Activated naive CD4-positive, alpha-beta T cell treated with anti-CD3 and anti-CD28 coated beads for 36 hours (primary cell): ENCODE measurements around the gene PFKL. TPM values are rescaled to one million over a fixed set of nuclear protein-coding genes. Genes with fewer than 3 reads are reported as not detected.

ENCODE experiments used
- CTCF ChIA-PET: fragments of 350-600 bp; sonication (Branson Sonifier 250); formaldehyde crosslinking; loops from one replicate; lab custom pipeline; 2021; ENCODE audit warnings: antibody characterized with exemption; lab: Charles Lee
- DNase-seq: peaks from one replicate; pipeline ENCODE4 v3.0.0-alpha.2; 2020
- H3K27ac Mint-ChIP-seq: one replicate; pipeline ENCODE4 v1.8.0; 2021; ENCODE audit warnings: mild to moderate bottlenecking, mixed read lengths
- H3K27me3 Mint-ChIP-seq: one replicate; pipeline ENCODE4 v1.8.0; 2021; ENCODE audit warnings: low read depth, mixed read lengths
- H3K36me3 Mint-ChIP-seq: one replicate; pipeline ENCODE4 v1.8.0; 2021; ENCODE audit warnings: low read depth, mixed read lengths
- H3K4me1 Mint-ChIP-seq: one replicate; pipeline ENCODE4 v1.8.0; 2021; ENCODE audit warnings: low read depth, mixed read lengths
- H3K4me3 Mint-ChIP-seq: one replicate; pipeline ENCODE4 v1.8.0; 2021; ENCODE audit warnings: mild to moderate bottlenecking, moderate library complexity, mixed read lengths
- H3K9me3 Mint-ChIP-seq: one replicate; pipeline ENCODE4 v1.8.0; 2021; ENCODE audit warnings: mixed read lengths
- intact Hi-C: fragments of 100-400 bp; cut with micrococcal nuclease; formaldehyde crosslinking; loops from one replicate; pipeline ENCODE4 v1.15.1; 2023
- total RNA-seq, 2 experiments: library from RNA; stranded (reverse); gene quantifications; one replicate each; pipeline ENCODE4 v1.2.3, GENCODE V29; 2021

PFKL gene
- total RNA-seq, 2 experiments from 2014 or later, result 166 to 171 TPM

- Mint-ChIP-seq H3K27ac (no peak overlapping the region), H3K4me3 (no peak overlapping the region), H3K27me3 (no peaks in the 10 kb centered on the region), H3K9me3 (no peaks in the 10 kb centered on the region), H3K4me1 (no peaks in the 10 kb centered on the region), H3K36me3 (peaks cover 11% of the 10 kb centered on the region)
- intact Hi-C loops, result no loop called here
- no peak for DNase-seq
- CTCF ChIA-PET, result no interaction called here
These were observed 12.9 kb downstream of the PFKL start for GRCh38 chr21:44312716-44313115.

DNA sequence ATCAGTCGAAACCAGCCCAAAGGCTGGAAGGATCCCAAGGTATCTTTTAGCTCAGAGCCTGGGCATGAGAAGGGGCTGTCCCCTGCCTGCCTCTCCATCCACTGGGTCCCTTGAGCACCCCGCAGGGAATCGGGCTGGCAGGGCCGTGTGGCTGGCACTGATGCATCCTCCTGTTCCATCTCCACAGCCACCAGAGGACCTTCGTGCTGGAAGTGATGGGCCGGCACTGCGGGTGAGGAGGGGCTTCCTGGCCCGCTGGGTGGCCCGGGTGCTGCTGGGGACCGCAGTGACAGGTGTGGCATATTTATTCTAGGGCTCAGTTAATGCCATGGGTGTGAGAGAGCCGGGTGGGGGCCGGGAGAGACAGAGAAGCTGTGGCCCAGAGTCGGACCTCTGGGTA is 13.6 kb downstream of the PFKL start:
- no peaks in the 10 kb centered on the region for H3K27me3 Mint-ChIP-seq
- no peak for DNase-seq
- H3K27ac Mint-ChIP-seq, result no peak overlapping the region
- peaks cover 13% of the 10 kb centered on the region for H3K36me3 Mint-ChIP-seq
- H3K4me3 Mint-ChIP-seq, result no peak overlapping the region
- H3K9me3 Mint-ChIP-seq, result no peaks in the 10 kb centered on the region
- CTCF ChIA-PET, result interaction anchor here (2.2 kb wide), 1 partner anchor 16 kb away, joined by 5 read pairs; no protein-coding TSS in a partner anchor
- H3K4me1 Mint-ChIP-seq, result no peaks in the 10 kb centered on the region
- intact Hi-C loops, result no loop called here

- peaks cover 13% of the 10 kb centered on the region for H3K36me3 Mint-ChIP-seq
- H3K4me1 Mint-ChIP-seq, result no peaks in the 10 kb centered on the region
- no peak overlapping the region for H3K4me3 Mint-ChIP-seq
- no peak for DNase-seq
- CTCF ChIA-PET, result interaction anchor here (2.2 kb wide), 1 partner anchor 16 kb away, joined by 5 read pairs; no protein-coding TSS in a partner anchor
- H3K9me3 Mint-ChIP-seq, result no peaks in the 10 kb centered on the region
- H3K27ac Mint-ChIP-seq, result no peak overlapping the region
- H3K27me3 Mint-ChIP-seq, result no peaks in the 10 kb centered on the region
- intact Hi-C loops, result no loop called here
These were observed 14.3 kb downstream of the PFKL start for GRCh38 chr21:44314128-44314527.

DNA sequence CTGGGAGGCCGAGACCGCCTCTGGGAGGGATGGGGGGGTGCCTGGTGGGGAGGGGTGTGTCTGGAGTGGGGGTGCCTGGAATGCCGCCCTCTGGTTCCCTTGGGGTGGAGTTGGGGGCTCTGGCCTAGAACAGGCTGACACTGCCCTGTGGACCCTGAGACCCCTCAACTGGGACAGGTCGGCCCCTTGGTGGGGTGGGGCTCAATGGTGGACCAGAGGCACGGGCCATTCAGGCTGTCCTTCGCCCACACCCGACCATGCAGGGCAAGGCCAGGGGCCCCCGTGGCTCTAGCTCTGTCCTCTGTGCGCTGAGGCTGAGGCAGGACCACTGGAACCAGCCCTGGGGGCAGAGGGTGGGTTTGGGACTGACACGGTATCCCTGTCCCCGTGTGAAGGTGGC is 14.7 kb downstream of the PFKL start:
- no peaks in the 10 kb centered on the region for H3K4me1 Mint-ChIP-seq
- CTCF ChIA-PET, result interaction anchor here (2.2 kb wide), 1 partner anchor 17 kb away, joined by 5 read pairs; no protein-coding TSS in a partner anchor
- peaks cover 15% of the 10 kb centered on the region for H3K36me3 Mint-ChIP-seq
- H3K27ac Mint-ChIP-seq, result no peak overlapping the region
- intact Hi-C loops, result no loop called here
- no peak overlapping the region for H3K4me3 Mint-ChIP-seq
- no peaks in the 10 kb centered on the region for H3K9me3 Mint-ChIP-seq
- no peaks in the 10 kb centered on the region for H3K27me3 Mint-ChIP-seq
- DNase-seq, result no peak

DNA sequence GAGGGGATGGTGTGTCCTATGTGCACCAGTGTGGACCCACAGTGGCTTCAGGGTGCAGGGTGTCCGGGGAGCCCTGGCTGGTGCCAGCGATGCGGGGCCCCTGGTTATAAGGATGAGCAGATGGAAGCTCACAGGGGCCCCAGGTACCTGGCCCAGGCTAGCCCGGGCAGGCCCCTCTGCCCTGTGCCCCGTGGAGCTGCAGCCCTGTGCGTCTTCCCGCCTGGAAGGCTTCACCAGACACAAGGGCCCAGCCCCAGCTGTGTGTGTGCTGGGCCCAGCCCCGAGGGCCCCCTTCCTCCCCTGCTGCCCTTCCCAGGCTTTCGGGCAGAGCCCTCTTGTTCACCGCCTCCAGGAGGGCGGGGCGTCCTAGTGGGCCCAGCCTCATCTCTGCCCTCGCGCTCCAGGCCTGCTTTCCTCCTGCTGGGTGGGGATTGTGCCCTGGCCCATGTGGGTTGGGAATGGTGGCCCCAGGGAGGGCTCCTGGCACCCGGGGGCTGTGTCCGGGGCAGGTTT is 15.9 kb downstream of the PFKL start:
- H3K27ac Mint-ChIP-seq, result peak overlapping the region; percentile 56
- no peaks in the 10 kb centered on the region for H3K27me3 Mint-ChIP-seq
- no peak for DNase-seq
- no peaks in the 10 kb centered on the region for H3K9me3 Mint-ChIP-seq
- no peak overlapping the region for H3K4me3 Mint-ChIP-seq
- H3K4me1 Mint-ChIP-seq, result no peaks in the 10 kb centered on the region
- peaks cover 15% of the 10 kb centered on the region for H3K36me3 Mint-ChIP-seq
- intact Hi-C loops, result no loop called here
- CTCF ChIA-PET, result no interaction called here

DNA sequence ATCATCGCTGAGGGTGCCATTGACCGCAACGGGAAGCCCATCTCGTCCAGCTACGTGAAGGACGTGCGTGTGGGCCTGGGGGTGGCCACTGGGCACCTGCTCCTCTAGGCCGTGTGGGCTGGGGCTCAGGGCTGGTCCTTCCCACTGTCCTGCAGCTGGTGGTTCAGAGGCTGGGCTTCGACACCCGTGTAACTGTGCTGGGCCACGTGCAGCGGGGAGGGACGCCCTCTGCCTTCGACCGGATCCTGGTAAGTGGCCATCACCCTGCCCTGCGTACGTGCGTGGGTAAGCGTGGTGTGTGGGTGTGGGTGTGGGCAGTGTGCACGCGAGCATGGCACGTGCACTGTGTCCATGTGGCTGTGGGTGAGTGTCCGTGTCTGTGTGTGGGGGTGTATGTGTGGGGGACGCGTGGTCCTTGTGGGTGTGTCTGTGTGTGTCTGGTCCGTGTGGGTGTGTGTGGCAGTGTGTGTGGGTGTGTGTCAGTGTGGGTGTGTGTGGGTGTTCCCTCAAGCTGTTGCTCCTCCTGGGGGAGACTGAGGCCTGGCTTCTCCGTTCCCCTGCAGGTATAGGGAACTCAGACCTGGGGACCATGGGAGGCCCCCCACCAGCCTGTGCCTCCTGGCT is 16.5 kb downstream of the PFKL start:
- Mint-ChIP-seq H3K4me3 (no peak overlapping the region), H3K4me1 (no peaks in the 10 kb centered on the region), H3K27ac (peak overlapping the region; percentile 10), H3K9me3 (no peaks in the 10 kb centered on the region), H3K27me3 (no peaks in the 10 kb centered on the region), H3K36me3 (peaks cover 10% of the 10 kb centered on the region)
- intact Hi-C loops, result no loop called here
- DNase-seq, result no peak
- CTCF ChIA-PET, result no interaction called here

DNA sequence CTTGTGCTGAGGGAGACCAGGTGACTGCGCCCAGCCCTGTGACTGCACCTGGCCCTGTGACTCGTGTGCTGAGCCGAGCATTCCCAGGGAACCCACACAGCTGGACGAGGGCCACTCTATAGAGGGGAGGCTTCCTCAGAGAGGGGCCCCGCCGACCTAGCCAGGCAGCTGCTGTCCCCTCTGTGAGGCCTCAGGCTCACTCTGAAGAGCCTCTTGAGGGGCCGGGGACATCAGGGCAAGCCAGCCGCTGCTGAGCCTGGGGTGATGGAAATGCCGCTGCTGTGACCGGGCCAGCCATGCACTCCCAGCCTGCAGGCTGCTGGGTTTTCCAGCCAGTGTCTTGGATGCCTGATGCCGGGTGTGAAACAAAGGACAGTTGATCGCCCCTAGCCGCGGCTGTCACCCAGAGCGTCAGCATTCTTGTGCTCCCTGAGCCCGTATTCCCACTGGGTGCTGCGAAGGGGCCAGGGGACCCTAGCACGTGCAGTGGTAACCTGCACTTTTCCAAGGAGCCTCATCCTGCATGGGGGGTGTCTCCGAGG is 17.5 kb downstream of the PFKL start:
- intact Hi-C loops, result no loop called here
- Mint-ChIP-seq H3K4me1 (no peaks in the 10 kb centered on the region), H3K36me3 (peaks cover 7% of the 10 kb centered on the region), H3K9me3 (no peaks in the 10 kb centered on the region), H3K27ac (no peak overlapping the region), H3K4me3 (no peak overlapping the region), H3K27me3 (no peaks in the 10 kb centered on the region)
- CTCF ChIA-PET, result no interaction called here
- DNase-seq, result no peak

DNA sequence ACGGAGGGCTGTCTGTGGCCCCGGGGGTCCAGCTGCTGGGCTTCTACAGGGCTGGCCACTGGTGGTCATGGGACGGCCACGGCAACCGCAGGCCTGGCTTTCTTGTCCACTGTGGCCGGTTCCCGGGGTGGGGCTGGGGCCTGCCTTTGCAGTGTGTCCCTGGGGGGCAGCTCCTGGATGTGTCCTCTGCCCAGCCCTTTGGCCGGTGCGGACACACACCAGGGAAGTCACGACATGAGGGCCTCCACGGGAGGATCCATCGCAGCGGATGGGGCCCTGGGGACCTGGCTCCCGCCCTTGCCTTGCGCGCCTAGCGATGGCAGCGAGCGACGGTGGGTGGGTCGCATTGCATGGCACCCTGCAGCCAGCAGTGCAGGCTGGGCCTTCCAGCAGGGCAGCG is 18.0 kb downstream of the PFKL start:
- intact Hi-C loops, result no loop called here
- H3K36me3 Mint-ChIP-seq, result peaks cover 7% of the 10 kb centered on the region
- CTCF ChIA-PET, result interaction anchor here (1.7 kb wide), 1 partner anchor 20 kb away, joined by 3 read pairs; no protein-coding TSS in a partner anchor
- no peaks in the 10 kb centered on the region for H3K4me1 Mint-ChIP-seq
- no peak overlapping the region for H3K27ac Mint-ChIP-seq
- no peaks in the 10 kb centered on the region for H3K27me3 Mint-ChIP-seq
- H3K9me3 Mint-ChIP-seq, result no peaks in the 10 kb centered on the region
- H3K4me3 Mint-ChIP-seq, result no peak overlapping the region
- DNase-seq, result no peak

- intact Hi-C loops, result no loop called here
- Mint-ChIP-seq H3K36me3 (peaks cover 8% of the 10 kb centered on the region), H3K4me3 (no peak overlapping the region), H3K9me3 (no peaks in the 10 kb centered on the region), H3K4me1 (no peaks in the 10 kb centered on the region), H3K27ac (no peak overlapping the region), H3K27me3 (no peaks in the 10 kb centered on the region)
- CTCF ChIA-PET, result interaction anchor here (0.6 to 1.7 kb wide), 2 partner anchors 21 to 342 kb away, joined by 3 to 7 read pairs; no protein-coding TSS in a partner anchor
- no peak for DNase-seq
These were observed 18.8 kb downstream of the PFKL start for GRCh38 chr21:44318489-44319285.

DNA sequence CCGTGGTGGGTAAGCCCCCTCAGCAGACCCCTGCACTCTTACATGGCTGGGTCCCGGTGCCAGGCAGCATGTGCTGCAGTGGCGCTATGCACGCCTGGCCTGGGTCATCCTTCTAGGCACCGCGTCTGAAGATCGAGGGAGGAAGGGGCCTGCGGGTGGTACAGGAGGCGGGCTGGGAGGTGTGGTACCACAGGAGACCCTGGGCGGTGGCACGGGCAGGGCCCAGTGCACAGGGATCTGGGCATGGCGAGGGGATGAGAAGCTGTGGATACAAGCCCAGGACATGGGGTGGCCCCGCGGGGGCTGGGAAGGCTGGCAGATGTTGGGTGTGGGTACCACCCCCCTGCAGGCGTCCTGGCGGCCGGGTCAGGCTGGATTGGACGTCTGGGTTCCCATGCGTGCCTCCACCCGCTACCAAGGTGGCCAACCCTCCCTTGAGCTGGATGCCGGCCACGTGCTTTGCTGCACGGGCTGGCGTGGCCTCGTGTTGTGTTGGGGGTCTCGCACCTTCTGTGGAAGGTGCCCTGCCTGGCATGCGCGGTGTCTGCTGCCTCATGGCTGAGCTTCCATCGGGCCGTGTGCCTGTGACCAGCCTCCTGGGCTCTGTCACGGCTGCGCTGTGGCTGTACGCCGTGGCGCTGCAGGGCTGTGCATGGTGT is 19.7 kb downstream of the PFKL start:
- no peaks in the 10 kb centered on the region for H3K4me1 Mint-ChIP-seq
- CTCF ChIA-PET, result interaction anchor here (0.8 to 1.7 kb wide), 2 partner anchors 18 to 22 kb away, joined by 3 read pairs; no protein-coding TSS in a partner anchor
- H3K4me3 Mint-ChIP-seq, result no peak overlapping the region
- no peaks in the 10 kb centered on the region for H3K27me3 Mint-ChIP-seq
- H3K9me3 Mint-ChIP-seq, result no peaks in the 10 kb centered on the region
- intact Hi-C loops, result no loop called here
- DNase-seq, result no peak
- H3K27ac Mint-ChIP-seq, result no peak overlapping the region
- peaks cover 8% of the 10 kb centered on the region for H3K36me3 Mint-ChIP-seq

DNA sequence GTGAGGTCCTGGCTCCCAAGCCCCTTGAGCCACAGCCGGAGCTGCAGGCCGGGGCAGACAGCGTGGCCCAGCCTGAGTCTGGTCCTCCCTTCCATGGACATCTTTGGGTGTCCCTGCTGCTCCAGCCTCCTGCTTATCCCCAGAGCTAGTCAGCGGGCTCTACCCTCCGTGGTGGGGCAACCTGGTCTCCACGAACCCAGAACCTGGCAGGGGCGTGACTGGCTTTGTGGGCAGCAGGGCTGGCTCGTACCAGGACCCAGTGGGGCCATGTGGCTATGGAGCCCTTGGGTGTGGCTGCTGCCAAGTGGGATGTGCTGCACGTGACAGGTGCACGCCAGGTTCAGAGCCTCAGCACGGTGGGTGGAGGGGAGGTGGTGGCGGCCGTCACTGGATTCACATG is 21.0 kb downstream of the PFKL start:
- H3K27me3 Mint-ChIP-seq, result no peaks in the 10 kb centered on the region
- H3K4me1 Mint-ChIP-seq, result no peaks in the 10 kb centered on the region
- H3K36me3 Mint-ChIP-seq, result peaks cover 8% of the 10 kb centered on the region
- no peak overlapping the region for H3K27ac Mint-ChIP-seq
- DNase-seq, result no peak
- CTCF ChIA-PET, result no interaction called here
- intact Hi-C loops, result no loop called here
- H3K9me3 Mint-ChIP-seq, result no peaks in the 10 kb centered on the region
- H3K4me3 Mint-ChIP-seq, result no peak overlapping the region

GRCh38 chr21:44321846-44322450 is 22.1 kb downstream of the PFKL start:
- H3K9me3 Mint-ChIP-seq, result no peaks in the 10 kb centered on the region
- CTCF ChIA-PET, result no interaction called here
- intact Hi-C loops, result no loop called here
- peaks cover 5% of the 10 kb centered on the region for H3K36me3 Mint-ChIP-seq
- H3K27me3 Mint-ChIP-seq, result no peaks in the 10 kb centered on the region
- H3K27ac Mint-ChIP-seq, result no peak overlapping the region
- H3K4me1 Mint-ChIP-seq, result no peaks in the 10 kb centered on the region
- no peak overlapping the region for H3K4me3 Mint-ChIP-seq
- no peak for DNase-seq
